GM21381 (cell line): Measurements from ENCODE around the gene OSBPL5.
"Not testable (repeated sequence)": the region's sequence is repeated elsewhere in the genome, so short reads cannot be mapped to it uniquely, and the experiment has no call there.

Experiments
- ATAC-seq: cut with Tn5 transposase; IDR thresholded peaks from one replicate; pipeline ENCODE4 v1.9.1; 2021; ENCODE audit warnings: mild to moderate bottlenecking, moderate library complexity; ENCODE audit not compliant: unreplicated experiment

The OSBPL5 gene

DNA sequence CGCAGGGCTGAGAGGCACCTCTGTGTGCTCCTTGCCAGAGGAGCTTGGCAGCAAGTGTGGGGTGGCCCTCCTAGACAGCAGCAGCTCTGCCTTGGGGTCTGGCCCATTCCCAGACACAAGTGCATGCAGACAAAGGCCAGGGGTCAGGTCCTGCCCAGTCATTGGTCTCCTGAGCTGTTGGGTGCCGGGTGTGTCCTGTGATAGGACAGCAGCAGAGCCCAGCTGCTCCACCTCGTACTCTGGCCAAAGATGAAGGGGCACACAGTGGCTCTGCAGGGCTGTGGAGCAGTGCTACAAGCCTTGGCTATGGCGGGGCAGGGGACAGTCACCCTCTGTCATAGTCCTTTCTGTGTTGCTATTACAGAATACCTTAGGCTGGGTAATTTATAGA lies 17.3 kb upstream of the OSBPL5 start:
- ATAC-seq, result no peak

DNA sequence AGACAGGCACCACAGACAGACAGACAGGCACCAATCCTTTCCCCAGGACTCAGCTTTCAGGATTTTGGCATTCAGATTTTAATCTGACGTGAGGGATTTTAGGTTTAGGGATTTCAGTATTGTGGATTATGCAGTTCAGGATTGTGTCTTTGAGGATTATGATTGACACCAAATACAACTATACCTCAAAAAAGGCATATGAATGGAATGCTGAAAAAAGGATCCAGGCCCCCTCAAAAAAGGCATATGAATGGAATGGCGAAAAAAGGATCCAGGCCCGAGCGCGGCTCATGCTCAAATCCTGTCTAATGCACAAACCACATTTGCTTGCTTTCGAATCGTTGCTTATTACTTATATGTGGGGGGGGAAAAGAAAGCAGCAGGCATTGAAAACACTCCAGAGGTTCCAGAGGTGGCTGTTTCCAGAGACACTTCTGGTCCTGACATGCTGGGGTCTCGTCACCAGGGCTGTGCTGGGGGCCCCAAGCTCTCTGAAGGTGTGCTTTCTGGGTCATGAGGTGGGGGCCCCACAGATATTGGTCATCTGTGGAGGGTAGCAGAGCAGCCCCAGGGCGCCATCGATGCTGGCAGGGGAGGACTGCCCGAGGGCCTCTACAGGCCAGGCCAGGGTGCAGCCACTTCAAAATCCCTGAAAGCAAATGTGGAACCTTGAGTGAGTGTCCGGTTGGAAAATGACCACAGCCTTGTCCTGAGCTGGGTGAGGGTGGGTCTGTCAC lies 16.8 kb upstream of the OSBPL5 start:
- ATAC-seq, result no peak

DNA sequence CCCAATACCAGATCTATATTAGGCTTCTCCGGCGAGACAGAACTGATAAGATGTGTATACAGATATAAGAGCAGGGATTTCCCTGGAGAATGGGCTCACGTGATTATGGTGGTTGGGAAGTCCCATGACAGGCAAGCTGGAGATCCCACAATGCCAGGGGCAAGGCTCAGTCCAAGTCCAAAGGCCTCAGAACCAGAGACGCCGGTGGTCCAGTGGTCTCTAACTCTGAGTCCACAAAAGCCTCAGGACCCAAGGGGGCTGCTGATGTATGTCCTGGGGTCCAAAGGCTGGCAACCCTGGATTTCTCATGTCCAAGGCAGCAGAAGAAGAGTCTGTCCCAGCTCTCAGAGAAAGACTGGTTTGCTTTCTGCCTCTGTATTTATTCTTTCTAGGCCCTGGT lies 15.8 kb upstream of the OSBPL5 start:
- no peak for ATAC-seq

DNA sequence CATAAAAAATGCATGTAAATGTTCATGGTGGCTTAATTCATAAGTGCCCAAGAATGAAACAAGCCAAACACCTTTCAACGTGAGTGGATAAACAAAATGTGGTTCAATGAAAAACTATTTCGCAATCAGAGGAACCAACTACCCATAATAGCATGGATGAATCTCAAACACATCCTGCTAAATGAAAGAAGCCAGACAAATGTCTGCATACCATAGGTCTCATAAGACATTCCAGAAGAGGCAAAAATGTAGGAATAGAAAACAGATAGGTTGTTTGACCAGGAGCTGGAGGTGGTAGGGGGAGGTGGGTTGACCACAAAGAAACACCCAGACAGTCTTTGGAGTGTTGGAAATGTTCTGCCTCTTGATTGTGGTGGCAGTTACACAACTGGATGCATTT lies 13.2 kb upstream of the OSBPL5 start:
- no peak for ATAC-seq

DNA sequence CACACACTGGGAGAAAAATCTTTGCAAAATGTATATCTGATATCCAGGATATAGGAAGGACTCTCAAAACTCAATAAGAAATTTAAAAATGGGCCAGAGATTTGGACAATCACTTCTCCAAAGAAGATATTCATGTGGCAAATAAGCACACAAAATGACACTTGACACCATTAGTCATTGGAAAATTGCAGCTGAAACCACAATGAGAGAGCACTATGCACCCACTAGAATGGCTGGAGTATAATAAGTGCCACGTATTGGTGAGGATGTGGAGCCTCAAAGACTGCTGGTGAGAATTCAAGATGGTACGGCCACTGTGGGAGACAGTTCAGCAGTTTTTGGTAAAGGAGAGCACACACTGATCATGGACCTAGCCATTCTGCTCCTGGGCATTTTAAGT lies 12.8 kb upstream of the OSBPL5 start:
- no peak for ATAC-seq

DNA sequence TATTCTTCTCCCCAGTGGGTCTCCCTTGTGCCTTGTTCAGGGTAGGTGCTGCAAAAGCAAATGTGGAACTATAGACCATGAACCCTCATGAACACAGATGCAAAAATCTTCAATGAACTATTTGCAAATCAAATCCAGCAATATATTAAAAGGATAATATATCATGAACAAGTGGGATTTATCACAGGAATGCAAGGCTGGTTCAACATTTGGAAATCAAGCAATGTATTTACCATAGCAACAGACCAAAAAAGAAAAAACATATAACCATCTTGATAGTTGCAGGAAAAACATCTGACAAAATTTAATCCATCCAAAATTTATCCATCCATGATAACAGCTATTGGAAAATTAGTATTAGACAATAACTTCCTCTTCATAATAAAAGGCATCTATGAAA lies 11.4 kb upstream of the OSBPL5 start:
- no peak for ATAC-seq

DNA sequence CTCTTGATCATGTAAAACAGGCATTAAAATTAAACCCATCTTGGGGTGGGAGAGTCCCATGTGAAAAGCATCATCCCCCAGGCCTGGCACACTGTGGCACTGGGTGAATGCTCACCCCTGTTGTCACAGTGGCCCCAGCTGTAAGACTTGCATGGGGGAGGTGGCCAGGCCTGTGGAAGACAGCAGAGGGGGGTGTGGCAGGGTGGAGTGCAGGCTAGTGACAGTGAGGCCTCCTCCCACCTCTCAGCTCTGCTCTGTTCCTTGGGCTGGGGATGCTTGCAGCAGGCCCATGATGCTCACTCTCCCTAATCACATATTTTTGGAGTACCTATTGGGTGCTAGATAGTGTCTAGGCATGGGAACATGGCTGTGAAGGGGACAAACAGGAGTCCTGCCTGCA lies 10.1 kb upstream of the OSBPL5 start:
- ATAC-seq, result no peak

DNA sequence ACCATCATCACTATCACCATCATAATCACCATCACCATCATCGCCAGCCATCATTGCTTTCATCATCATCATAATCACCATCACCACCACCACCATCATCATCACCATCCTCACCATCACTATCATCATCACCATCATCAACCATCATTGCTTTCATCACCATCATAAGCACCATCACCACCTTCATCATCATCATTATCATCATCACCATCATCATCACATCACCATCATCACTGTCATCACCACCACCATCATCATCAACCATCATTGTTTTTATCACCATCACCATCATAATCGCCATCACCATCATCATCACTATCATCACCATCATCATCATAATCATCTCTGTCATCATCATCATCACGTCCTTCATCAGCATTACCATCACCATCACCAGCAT lies 9.3 kb upstream of the OSBPL5 start:
- ATAC-seq, result no peak

DNA sequence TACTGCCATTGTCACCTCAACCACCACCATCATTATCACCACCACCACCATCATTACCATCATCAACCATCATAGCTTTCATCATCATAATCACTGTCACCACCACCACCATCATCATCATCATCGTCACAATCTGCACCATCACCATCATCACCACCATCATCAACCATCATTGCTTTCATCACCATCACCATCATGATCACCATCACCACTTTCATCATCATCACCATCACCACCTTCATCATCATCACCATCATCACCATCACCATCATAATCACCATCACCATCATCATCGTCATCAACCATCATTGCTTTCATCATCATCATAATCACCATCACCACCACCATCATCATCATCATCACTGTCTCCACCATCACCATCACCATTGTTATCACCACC lies 8.7 kb upstream of the OSBPL5 start:
- ATAC-seq, result no peak

DNA sequence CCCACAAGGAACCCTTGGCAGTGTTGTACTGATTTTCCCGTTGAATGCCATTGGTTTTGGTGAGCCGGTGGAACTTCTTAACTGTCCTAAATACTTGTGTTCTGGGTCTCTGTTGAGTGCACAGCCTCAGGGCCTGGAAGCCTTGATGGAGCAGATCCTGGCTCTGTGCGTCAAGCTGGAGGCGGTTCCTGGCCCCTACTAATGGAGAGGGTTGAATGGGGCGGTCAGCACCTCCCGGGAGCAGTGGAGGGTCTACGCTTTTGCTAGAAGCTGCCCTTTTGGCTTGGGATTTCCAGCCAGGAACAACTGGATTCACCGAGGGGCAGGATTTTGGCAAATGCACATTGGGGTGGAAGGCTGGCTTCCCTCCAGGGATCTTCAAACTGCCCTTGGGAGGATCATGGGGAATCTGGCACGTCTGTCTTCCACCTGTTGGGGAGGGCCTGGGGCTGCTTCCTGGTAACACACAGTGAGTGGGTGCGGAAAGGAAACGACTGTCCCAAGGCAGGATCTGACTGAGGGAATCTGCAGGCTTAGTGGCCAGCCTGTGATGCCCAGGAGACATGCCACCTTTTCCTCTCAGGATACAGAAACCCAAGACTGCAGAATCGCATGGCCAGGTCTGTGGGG lies 6.9 kb upstream of the OSBPL5 start:
- no peak for ATAC-seq

DNA sequence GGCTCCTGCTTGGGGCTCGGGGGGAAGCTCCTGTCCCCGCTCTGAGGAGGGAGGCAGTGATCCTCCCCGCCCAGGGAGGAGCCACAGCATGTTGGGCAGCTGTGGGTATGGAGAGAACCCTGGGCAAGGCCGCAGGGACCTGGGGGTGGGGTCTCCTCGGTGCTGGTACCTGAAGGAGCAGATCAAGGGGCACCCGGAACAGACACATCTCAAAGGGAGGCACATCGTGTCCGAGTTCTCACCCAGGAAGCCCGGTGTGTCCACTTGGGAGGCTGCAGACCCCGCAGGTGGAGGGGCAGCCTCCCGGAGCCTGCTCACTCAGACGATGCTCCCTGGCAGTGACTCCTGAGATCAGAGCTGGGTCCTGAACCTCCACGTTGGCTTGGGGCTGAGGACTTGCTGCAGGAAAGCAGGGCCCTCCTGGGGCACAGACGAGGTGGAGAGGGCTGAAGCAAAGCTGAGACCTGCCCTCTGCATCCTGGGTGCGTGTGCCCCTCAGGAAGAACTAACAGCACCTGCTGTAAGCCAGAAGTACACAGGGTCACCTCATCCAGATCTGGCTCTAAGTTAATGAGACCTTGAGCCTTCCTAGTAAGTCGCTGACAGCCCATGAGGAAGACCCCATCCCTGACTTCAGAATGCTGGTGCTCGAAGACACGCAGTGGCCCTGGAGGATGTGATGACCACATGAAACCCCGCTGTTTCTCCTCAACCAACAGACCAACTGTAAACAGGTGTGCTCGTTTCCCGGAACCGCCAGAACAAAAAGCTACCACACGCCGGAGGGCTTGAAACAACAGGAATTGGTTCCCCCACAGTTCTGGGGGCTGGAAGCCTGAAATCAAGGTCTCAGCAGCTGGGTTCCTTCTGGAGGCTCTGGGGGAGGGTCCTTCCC lies 5.9 kb upstream of the OSBPL5 start:
- no peak for ATAC-seq

DNA sequence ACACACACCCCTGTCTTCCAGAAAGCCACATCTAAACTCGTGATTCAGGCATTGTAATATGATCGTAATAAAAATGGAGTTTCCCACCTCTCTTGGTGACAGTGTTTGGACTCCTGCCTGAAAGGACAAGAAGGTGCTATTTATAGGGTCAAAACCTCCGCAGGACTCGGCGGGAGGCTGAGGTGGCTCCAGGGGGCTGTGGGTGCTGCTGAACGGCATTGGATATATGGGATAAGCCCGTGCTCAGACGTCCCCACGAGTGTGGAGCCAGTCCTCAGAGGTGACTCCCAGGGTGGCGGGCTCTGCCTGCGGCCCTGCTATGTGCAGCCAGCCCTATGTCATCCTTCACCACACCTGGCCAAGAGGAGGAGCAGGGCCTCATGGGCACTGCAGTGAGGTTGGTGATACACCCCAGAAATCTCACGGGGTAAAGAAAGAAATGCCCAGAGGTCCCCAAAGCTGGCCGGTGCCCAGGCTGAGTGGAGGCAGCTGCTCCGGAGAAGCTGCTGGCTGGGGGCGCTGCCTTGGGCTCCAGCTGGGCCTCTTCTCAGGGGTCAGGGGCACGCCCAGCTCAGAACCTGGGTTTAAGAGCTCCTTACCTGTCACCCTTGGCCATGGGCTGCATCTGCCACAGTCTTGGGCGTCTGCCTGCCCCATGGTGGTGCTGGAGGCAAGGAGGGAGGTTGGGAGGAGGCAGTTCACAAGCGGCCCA lies 5.1 kb upstream of the OSBPL5 start:
- no peak for ATAC-seq

DNA sequence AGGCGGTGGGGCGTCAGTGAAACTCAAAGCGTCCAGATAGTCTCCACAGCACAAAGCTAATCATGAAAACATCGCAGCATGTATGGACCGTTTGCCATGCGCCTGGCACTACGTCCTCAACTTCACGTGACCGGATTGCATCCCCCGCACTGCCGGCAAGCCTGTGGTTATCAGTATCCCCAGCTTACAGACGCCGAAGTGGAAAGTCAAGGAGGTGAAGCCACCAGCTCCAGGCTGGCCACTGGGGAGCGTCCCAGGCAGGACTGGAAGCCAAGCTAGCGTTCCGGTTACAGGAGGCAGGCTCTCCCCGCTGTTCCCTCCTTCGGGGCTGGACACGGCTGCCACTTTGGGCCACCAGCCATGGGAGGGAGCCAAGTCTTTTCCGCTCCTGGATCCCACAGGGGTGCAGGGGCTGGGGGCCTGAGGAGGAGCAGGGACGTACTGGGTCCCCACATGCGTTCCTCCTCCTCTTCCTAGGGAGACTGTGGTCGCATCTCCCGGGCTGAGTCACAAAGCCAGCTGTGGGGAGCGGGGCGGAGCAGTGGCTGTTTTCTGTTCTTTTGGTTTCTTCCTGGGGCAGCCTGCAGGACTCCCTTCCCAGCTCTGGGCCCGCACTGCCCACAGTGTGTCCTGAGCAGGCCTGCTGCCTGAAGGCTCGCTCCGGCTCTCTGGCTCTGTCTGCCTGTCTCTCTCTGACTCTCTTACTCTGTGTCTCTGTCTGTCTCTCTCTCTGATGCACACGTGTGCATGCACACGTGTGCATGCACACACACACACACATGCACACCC lies 4.3 kb upstream of the OSBPL5 start:
- no peak for ATAC-seq

DNA sequence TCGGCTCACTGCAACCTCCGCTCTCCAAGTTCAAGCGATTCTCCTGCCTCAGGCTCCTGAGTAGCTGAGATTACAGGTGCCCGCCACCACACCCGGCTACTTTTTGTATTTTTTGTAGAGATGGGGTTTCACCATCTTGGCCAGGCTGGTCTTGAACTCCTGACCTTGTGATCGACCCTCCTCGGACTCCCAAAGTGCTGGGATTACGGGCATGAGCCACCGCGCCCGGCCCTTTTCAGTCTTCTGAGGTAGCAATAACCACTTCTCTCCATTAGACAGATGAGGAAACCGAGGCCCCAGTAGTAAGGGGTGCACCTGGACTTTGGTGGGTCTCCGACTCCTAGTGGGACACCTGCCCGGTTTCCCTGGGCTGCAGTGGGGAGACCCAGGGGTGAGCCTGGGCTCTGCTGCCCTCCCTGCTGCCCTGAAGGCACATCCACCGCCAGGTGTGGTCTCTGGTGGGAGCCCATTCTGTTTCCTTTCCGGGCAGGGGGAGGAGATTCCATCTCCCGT lies 3.7 kb upstream of the OSBPL5 start:
- ATAC-seq, result not testable (repeated sequence)

DNA sequence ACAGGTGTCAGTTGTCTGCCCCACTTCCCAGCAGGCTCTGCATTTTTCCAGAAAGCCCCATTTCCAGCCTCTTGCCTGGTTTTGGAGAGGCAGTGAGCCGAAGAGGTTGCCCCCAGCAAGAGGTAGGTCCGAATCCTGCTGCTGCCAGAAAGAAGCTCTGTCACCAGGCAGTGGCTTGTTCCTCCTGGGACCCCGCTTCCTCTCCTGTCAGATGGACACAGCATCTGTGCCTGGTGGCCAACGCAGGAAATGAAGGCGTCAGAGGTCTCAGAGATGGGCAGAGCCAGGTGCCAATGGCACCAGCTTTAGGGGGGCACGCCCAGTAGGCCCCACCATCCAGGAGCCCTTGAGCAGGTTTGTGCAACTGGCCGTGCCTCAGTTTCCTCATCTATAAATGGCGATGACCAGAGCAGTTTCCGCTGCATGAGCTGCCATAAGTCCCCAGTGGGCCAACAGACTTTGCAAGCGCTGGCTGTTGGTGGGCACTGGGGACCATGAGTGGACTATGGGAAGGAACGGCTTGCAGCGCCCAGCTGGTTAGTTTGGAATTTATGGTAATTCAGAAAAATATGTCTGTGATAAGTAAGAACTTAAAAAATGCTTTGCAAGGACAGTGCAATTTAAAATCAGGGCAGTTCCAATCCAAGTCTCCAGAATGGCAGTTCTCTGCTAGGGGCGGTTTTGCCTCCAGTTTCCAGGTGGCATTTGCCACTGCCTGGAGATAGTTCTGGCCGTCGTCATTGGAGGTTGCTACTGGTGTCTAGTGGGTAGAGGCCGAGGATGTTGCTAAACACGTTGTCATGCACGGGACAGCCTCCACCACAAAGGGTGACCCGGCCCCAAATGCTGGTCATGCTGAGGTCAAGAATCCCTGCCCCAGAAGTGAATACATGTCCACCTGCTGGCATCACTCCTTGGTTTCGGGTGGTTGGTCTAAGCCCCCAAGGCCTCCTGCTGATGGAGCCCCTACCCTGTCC lies 2.3 kb upstream of the OSBPL5 start:
- no peak for ATAC-seq

DNA sequence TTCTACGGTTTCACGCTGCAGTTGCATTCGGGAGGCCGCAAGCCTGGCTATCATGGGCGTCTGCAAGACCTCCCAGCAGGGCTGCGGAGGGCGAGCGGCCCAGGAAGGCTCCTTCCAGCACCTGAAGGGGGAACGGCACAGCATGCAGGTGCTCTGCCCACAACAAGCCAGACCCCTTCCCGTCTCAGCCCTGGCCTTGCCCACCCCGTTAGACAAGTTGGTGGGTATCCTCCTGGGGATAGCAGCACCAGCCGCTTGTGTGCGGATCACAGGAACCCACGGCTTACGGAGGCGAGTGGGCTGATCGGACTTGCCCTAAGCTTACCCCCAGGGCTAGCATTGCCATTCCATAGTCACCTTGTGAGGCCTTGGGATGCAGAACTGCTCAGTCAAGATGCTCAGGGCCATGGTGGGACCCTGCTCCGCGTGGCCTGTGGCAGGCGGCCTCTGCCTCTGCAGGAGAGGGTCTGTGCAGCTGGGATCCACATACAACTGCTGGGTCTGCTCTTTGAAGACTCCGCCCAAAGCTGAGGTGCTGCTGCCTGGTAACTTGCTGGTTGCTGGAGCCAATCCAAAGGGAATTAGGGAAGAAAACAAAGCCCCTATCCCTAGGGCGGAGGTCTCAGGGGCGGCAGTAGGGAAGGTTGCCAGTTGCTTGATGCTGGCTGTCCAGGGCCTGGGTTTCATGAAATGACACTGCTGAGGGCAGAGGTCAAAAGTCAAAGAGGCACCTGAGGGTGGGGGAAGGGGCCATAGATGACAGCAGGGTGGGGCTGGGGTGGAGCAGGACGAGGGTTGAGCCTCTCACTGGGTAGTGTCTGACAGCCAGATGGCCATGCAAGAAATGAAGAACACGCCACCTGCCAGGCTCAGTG lies 1.4 kb upstream of the OSBPL5 start:
- no peak for ATAC-seq

DNA sequence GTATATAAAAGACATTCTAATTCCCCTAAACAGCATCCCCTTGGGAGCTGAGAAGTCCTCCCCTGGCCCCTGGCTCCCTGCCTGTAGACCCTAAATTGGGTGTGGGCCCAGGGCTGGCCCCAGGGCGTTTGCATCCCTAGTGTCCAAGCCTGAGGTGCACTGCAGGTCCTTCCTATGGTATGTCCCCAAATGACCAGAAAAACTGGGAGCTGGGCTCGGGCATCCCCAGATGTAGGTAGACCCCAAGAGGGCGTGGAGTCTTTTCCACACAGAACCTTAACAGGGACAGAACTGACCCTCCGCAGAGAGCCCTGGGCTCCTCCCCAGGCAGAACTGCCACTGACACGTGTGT lies 782 bp upstream of the OSBPL5 start:
- no peak for ATAC-seq

DNA sequence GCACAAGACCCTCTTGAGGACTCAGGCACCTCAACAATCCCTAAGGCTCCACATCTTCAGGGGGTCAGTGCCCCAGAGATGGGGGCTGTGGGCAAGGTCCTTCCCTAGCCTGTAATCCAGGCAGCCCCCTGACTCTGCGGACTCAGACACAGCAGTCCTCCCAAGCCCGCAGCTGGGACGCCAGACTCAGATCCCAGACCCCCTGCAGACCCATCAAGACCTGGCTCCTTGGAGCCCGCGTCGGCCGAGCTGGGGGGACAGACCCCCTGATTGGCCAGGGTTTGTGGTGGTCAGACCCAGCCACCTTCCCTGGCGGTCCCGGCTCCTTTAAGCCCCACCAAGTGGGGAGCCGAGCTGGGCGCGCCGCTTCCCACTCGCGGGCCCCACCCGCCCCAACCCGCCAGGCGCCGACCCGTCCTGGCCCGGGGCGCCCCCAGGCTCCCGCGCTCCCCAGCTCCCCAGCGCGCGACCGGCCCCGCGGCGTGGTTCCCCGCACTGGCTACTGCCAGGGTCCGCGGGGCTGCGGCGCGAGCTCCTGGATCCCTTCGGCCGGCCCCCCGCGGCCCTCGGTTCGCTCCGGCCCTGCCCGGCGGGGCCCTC lies 458 bp downstream of the OSBPL5 start:
- no peak for ATAC-seq
